ENCODE results near the gene SLC13A5. TPM values are rescaled to one million over a fixed set of nuclear protein-coding genes. Genes with fewer than 3 reads are reported as not detected.

Gene SLC13A5
- total RNA-seq, 1 experiment from 2014 or later: not detected

GRCh38 chr17:6637458-6637840 lies 75.7 kb downstream of the SLC13A5 start:
- Mint-ChIP-seq H3K36me3 (ENCODE audit: insufficient read depth, unreplicated experiment) (peaks cover 64% of the 10 kb centered on the region), H3K27me3 (ENCODE audit: insufficient read depth, unreplicated experiment) (no peaks in the 10 kb centered on the region), H3K27ac (ENCODE audit: low read depth, unreplicated experiment) (no peak overlapping the region), H3K4me1 (ENCODE audit: insufficient read depth, unreplicated experiment) (peaks cover 18% of the 10 kb centered on the region), H3K4me3 (ENCODE audit: unreplicated experiment) (no peak overlapping the region), H3K9me3 (ENCODE audit: unreplicated experiment) (no peaks in the 10 kb centered on the region)
- BruUV-seq (replicated peaks): no TSS peak
- CTCF ChIA-PET: interaction anchor here (0.6 kb wide), 2 partner anchors 296 to 384 kb away, joined by 3 read pairs; no protein-coding TSS in a partner anchor
- intact Hi-C loops (cut with micrococcal nuclease): no loop called here
- DNase-seq (ENCODE audit: unreplicated experiment): no peak
- TF ChIP-seq CTCF (IDR thresholded peaks at IDR 0.05; ENCODE audit: unreplicated experiment): no peak
- POLR2A ChIA-PET: no interaction called here

- Mint-ChIP-seq H3K4me1 (ENCODE audit: insufficient read depth, unreplicated experiment) (peaks cover 18% of the 10 kb centered on the region), H3K27me3 (ENCODE audit: insufficient read depth, unreplicated experiment) (no peaks in the 10 kb centered on the region), H3K36me3 (ENCODE audit: insufficient read depth, unreplicated experiment) (peaks cover 70% of the 10 kb centered on the region), H3K27ac (ENCODE audit: low read depth, unreplicated experiment) (no peak overlapping the region), H3K9me3 (ENCODE audit: unreplicated experiment) (no peaks in the 10 kb centered on the region), H3K4me3 (ENCODE audit: unreplicated experiment) (no peak overlapping the region)
- no peak for DNase-seq (ENCODE audit: unreplicated experiment)
- TF ChIP-seq CTCF (IDR thresholded peaks at IDR 0.05; ENCODE audit: unreplicated experiment): no peak
- intact Hi-C loops (cut with micrococcal nuclease): no loop called here
- CTCF ChIA-PET: interaction anchor here (0.6 kb wide), 1 partner anchor 297 kb away, joined by 3 read pairs; no protein-coding TSS in a partner anchor
- POLR2A ChIA-PET: no interaction called here
- no TSS peak for BruUV-seq (replicated peaks)
Observed at GRCh38 chr17:6636616-6637457, 76.3 kb downstream of the SLC13A5 start.

- H3K27ac Mint-ChIP-seq (ENCODE audit: low read depth, unreplicated experiment): no peak overlapping the region
- peaks cover 23% of the 10 kb centered on the region for H3K4me1 Mint-ChIP-seq (ENCODE audit: insufficient read depth, unreplicated experiment)
- BruUV-seq (replicated peaks): no TSS peak
- intact Hi-C loops (cut with micrococcal nuclease): no loop called here
- ChIA-PET CTCF (interaction anchor here (0.7 kb wide), 1 partner anchor 237 kb away, joined by 3 read pairs; no protein-coding TSS in a partner anchor), POLR2A (interaction anchor here (0.6 to 0.8 kb wide), 3 partner anchors 9 to 53 kb away, joined by 3 read pairs; no protein-coding TSS in a partner anchor)
- H3K9me3 Mint-ChIP-seq (ENCODE audit: unreplicated experiment): no peaks in the 10 kb centered on the region
- H3K4me3 Mint-ChIP-seq (ENCODE audit: unreplicated experiment): no peak overlapping the region
- no peaks in the 10 kb centered on the region for H3K27me3 Mint-ChIP-seq (ENCODE audit: insufficient read depth, unreplicated experiment)
- DNase-seq (ENCODE audit: unreplicated experiment): no peak
- TF ChIP-seq CTCF (IDR thresholded peaks at IDR 0.05; ENCODE audit: unreplicated experiment): no peak
- peaks cover 70% of the 10 kb centered on the region for H3K36me3 Mint-ChIP-seq (ENCODE audit: insufficient read depth, unreplicated experiment)
Observed at GRCh38 chr17:6636105-6636504, 77.1 kb downstream of the SLC13A5 start.

Small RNAs within 50 kb of the gene (microRNA-seq; reads per million reads assigned to microRNA genes)
- not detected for gene MIR4520-1
- gene MIR4520-2: not detected

Other genes with a start within 250 kb of the SLC13A5 start
- gene PITPNM3, start 156.8 kb downstream of the SLC13A5 start, total RNA-seq (2022): 22.8 and 30.6 TPM in 2 replicates
- gene KIAA0753, start 72.7 kb downstream of the SLC13A5 start, total RNA-seq (2022): 22.8 and 25.3 TPM in 2 replicates
- gene TXNDC17, start 72.3 kb downstream of the SLC13A5 start, total RNA-seq (2022): 137 and 146 TPM in 2 replicates
- gene MED31, start 61.8 kb downstream of the SLC13A5 start, total RNA-seq (2022): 17.7 and 17.8 TPM in 2 replicates
- gene C17orf100, start 61.6 kb downstream of the SLC13A5 start, total RNA-seq (2022): 1.4 and 1.7 TPM in 2 replicates
- not detected in 2 replicates for gene XAF1, start 42.7 kb upstream of the SLC13A5 start, total RNA-seq (2022)
- 1.4 and 1.7 TPM in 2 replicates for gene FBXO39, start 62.8 kb upstream of the SLC13A5 start, total RNA-seq (2022)
- gene TEKT1, start 118.4 kb upstream of the SLC13A5 start, total RNA-seq (2022): 0.27 TPM in 1 of 2 replicates, not detected in the other

All from MCF 10A (cell line).